ENCODE measurements around the gene ARF1.

The ARF1 gene

GRCh38 chr1:228079601-228080263 is 2.8 kb upstream of the ARF1 start:
- H3K27ac ChIP-seq, result no peak overlapping the region
- TF ChIP-seq CTCF (conservative IDR thresholded peaks at IDR 0.05), result no peak

- no peak for TF ChIP-seq CTCF (conservative IDR thresholded peaks at IDR 0.05)
- peak overlapping the region; percentile 74; the same call in 1 of the 2 replicates for H3K27ac ChIP-seq
These were observed 1.4 kb upstream of the ARF1 start for GRCh38 chr1:228081144-228081543.

GRCh38 chr1:228081578-228082213 is 812 bp upstream of the ARF1 start:
- peak overlapping the region; percentile 74; the same call in 1 of the 2 replicates for H3K27ac ChIP-seq
- no peak for TF ChIP-seq CTCF (conservative IDR thresholded peaks at IDR 0.05)

GRCh38 chr1:228082918-228083870 is 686 bp downstream of the ARF1 start:
- no peak for TF ChIP-seq CTCF (conservative IDR thresholded peaks at IDR 0.05)

GRCh38 chr1:228083871-228084278 is 1.4 kb downstream of the ARF1 start:
- H3K27ac ChIP-seq, result peak overlapping the region; percentile 74
- no peak for TF ChIP-seq CTCF (conservative IDR thresholded peaks at IDR 0.05)

More at GRCh38 chr1:228082918-228083870, 686 bp downstream of the ARF1 start:
- H3K27ac ChIP-seq, result peak overlapping the region; percentile 74

GRCh38 chr1:228084325-228084724 is 1.8 kb downstream of the ARF1 start:
- TF ChIP-seq CTCF (conservative IDR thresholded peaks at IDR 0.05), result no peak
- no peak overlapping the region for H3K27ac ChIP-seq

GRCh38 chr1:228084797-228085196 is 2.3 kb downstream of the ARF1 start:
- no peak overlapping the region for H3K27ac ChIP-seq
- TF ChIP-seq CTCF (conservative IDR thresholded peaks at IDR 0.05), result no peak
